Mucosa of descending colon (tissue), 3 donors: ENCODE measurements around the gene ENKUR. TPM values are rescaled to one million over a fixed set of nuclear protein-coding genes. Genes with fewer than 3 reads are reported as not detected.
"Not testable (repeated sequence)": the region's sequence is repeated elsewhere in the genome, so short reads cannot be mapped to it uniquely, and the experiment has no call there.

Source experiments
- ATAC-seq: fragments of 200-7000 bp; cut with Tn5 transposase; one replicate; pipeline ENCODE4 v1.9.1; 2020; ENCODE audit warnings: mild to moderate bottlenecking, moderate library complexity
- DNase-seq, 3 donors: peaks; one replicate each; pipeline ENCODE4 v3.0.0-alpha.2; 2020
- H3K36me3 ChIP-seq: fragments of 200-600 bp; one replicate; pipeline ENCODE4 v1.8.0; 2021; ENCODE audit warnings: low read depth, mild to moderate bottlenecking
- H3K4me1 ChIP-seq: fragments of 200-600 bp; one replicate; pipeline ENCODE4 v1.8.0; 2021; ENCODE audit warnings: low read depth, mild to moderate bottlenecking
- H3K4me3 ChIP-seq: fragments of 200-600 bp; one replicate; pipeline ENCODE4 v1.8.0; 2021; ENCODE audit warnings: mild to moderate bottlenecking
- H3K9me3 ChIP-seq: fragments of 200-600 bp; one replicate; pipeline ENCODE4 v1.8.0; 2021; ENCODE audit warnings: mild to moderate bottlenecking
- CTCF ChIP-seq: fragments of 200-600 bp; IDR thresholded peaks from one replicate; pipeline ENCODE4 v1.8.0; 2022; ENCODE audit warnings: antibody characterized with exemption, mild to moderate bottlenecking
- intact Hi-C, 2 donors: fragments of 100-400 bp; cut with DNase I in 1 of 2; cut with micrococcal nuclease in 1 of 2; formaldehyde crosslinking; loops; one replicate each; pipeline versions ENCODE4 v1.11.0 to v1.11.1; 2022; cut with DNase I, micrococcal nuclease
- total RNA-seq, 3 donors: library from RNA; stranded (reverse); fragmentation: NEBNext Ultra II Directional in 2 of 3; extraction: Animal tissue kit (Norgen Biotek cat#: 25700) in 2 of 3; gene quantifications; one replicate each; pipeline versions ENCODE4 v1.2.1 to v1.2.4, GENCODE V29; 2021 to 2023
- donor health status: DM: no; HTN: no; CAD: no; lungs with moderate emphysema.
- donor health status: DM: no; HTN: no; CAD: no.
- donor health status: DM: no; HTN: yes; CAD: no.

ENKUR gene
- total RNA-seq, 3 donors from 2014 or later = 0.32 to 0.98 (median 0.77) TPM

- Histone ChIP-seq H3K9me3 (no peaks in the 10 kb centered on the region), H3K4me1 (no peaks in the 10 kb centered on the region), H3K4me3 (no peak overlapping the region), H3K36me3 (no peaks in the 10 kb centered on the region)
- DNase-seq (peak in 1 of 3 donors; percentile 35), ATAC-seq (peak; percentile 34)
- TF ChIP-seq CTCF = no peak
- intact Hi-C loops = no loop called here
These were observed 57.1 kb downstream of the ENKUR start for GRCh38 chr10:24958721-24959381.

GRCh38 chr10:24958091-24958720 is 57.8 kb downstream of the ENKUR start:
- ATAC-seq = no peak
- no peak for TF ChIP-seq CTCF
- no peaks in the 10 kb centered on the region for H3K36me3 ChIP-seq
- DNase-seq = no peak
- intact Hi-C loops = no loop called here
- H3K4me3 ChIP-seq = no peak overlapping the region
- H3K4me1 ChIP-seq = no peaks in the 10 kb centered on the region
- H3K9me3 ChIP-seq = no peaks in the 10 kb centered on the region

- H3K4me1 ChIP-seq, ATAC-seq, DNase-seq, H3K36me3 ChIP-seq, intact Hi-C loops, H3K9me3 ChIP-seq, H3K4me3 ChIP-seq: not testable (repeated sequence)
These were observed 58.3 kb downstream of the ENKUR start for GRCh38 chr10:24957624-24958051.

- intact Hi-C loops = loop anchor here in 1 of 2 donors (5.0 kb wide), 1 partner anchor 231 kb away; the partner anchor contains the start of gene ARHGAP21
- no peak overlapping the region for H3K4me3 ChIP-seq
- ATAC-seq (no peak), DNase-seq (no peak)
- H3K9me3 ChIP-seq = no peaks in the 10 kb centered on the region
- H3K4me1 ChIP-seq = no peaks in the 10 kb centered on the region
- no peak for TF ChIP-seq CTCF
- no peaks in the 10 kb centered on the region for H3K36me3 ChIP-seq
These were observed 62.3 kb downstream of the ENKUR start for GRCh38 chr10:24953675-24954074.

- DNase-seq = peak in 2 of 3 donors; percentile 48 to 70
- intact Hi-C loops = loop anchor here in 1 of 2 donors (5.0 kb wide), 1 partner anchor 231 kb away; the partner anchor contains the start of gene ARHGAP21
- peak overlapping the region; percentile 23 for H3K4me3 ChIP-seq
- TF ChIP-seq CTCF = peak; percentile 28
- no peaks in the 10 kb centered on the region for H3K4me1 ChIP-seq
- ATAC-seq = peak; percentile 73
- no peaks in the 10 kb centered on the region for H3K36me3 ChIP-seq
- H3K9me3 ChIP-seq = no peaks in the 10 kb centered on the region
These were observed 63.0 kb downstream of the ENKUR start for GRCh38 chr10:24952707-24953645.
